ENCODE measurements around the gene TBC1D10B.

TBC1D10B gene

DNA sequence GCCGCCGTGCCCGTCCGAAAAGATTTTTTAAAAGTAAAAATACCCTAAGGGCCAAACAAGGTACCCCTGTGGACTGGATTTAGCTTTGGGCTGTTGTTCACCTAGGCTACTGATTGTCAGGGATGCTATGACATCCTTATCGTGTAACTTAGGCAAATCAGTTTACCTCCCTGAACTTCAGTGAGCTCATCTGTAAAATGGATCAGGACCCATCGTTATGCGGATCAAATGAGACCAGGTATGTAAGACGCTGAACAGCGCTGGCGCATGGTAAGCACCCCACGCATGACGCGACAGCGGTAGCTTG is 36.5 kb upstream of the TBC1D10B start:
- Histone ChIP-seq H2BK5ac (ENCODE audit: low read depth, low read length, poor library complexity, severe bottlenecking) (no peak overlapping the region), H2AFZ (ENCODE audit: low read depth, low read length) (peak overlapping the region; percentile 76), H2BK15ac (ENCODE audit: low read depth, poor library complexity, severe bottlenecking) (no peak overlapping the region), H2BK120ac (ENCODE audit: low read depth, low read length) (no peak overlapping the region), H2AK5ac (ENCODE audit: low read length, severe bottlenecking) (no peak overlapping the region), H3K27ac (ENCODE audit: low read length, poor library complexity, severe bottlenecking) (peak overlapping the region; percentile 1), H3K4me2 (ENCODE audit: low read length, poor library complexity, severe bottlenecking) (peak overlapping the region; percentile 72), H3K36me3 (ENCODE audit: control insufficient read depth in 1 of 2, insufficient read depth in 2 of 2, low read depth in 1 of 2, low read length in 2 of 2) (peaks cover 9 to 14% of the 10 kb centered on the region in 2 experiments), H2BK12ac (ENCODE audit: low read length in 2 of 2) (peak overlapping the region in 1 of 2 experiments; percentile 89), H4K91ac (ENCODE audit: low read length) (no peak overlapping the region), H3K23ac (ENCODE audit: low read length in 2 of 2) (no peak overlapping the region), H3K9me3 (ENCODE audit: control insufficient read depth, low read length) (no peaks in the 10 kb centered on the region), H3K4me3 (ENCODE audit: insufficient read depth in 1 of 2, low read depth in 1 of 2, low read length in 2 of 2) (peak overlapping the region in 1 of 2 experiments; percentile 90), H4K8ac (ENCODE audit: low read length) (peak overlapping the region; percentile 30), H3K4me1 (ENCODE audit: control insufficient read depth, insufficient read depth, low read depth, low read length) (peaks cover 13% of the 10 kb centered on the region), H3K14ac (ENCODE audit: low read length in 2 of 2) (peak overlapping the region in 1 of 2 experiments; percentile 30), H3K9ac (ENCODE audit: low read length) (peak overlapping the region; percentile 94), H3K4ac (ENCODE audit: low read depth in 1 of 2, low read length in 2 of 2) (peak overlapping the region in 1 of 2 experiments; percentile 13), H3K18ac (ENCODE audit: low read depth in 1 of 2, low read length in 2 of 2) (peak overlapping the region in 1 of 2 experiments; percentile 70), H3K79me1 (replicated peaks; ENCODE audit: low read length, poor library complexity, severe bottlenecking) (peaks cover 10% of the 10 kb centered on the region), H3K27me3 (ENCODE audit: control insufficient read depth in 1 of 2, insufficient read depth in 1 of 2, low read length in 2 of 2) (no peaks in the 10 kb centered on the region)
- DNase-seq = no peak
- 45% methylated on average over 14 of the region's 14 CpGs for WGBS

DNA sequence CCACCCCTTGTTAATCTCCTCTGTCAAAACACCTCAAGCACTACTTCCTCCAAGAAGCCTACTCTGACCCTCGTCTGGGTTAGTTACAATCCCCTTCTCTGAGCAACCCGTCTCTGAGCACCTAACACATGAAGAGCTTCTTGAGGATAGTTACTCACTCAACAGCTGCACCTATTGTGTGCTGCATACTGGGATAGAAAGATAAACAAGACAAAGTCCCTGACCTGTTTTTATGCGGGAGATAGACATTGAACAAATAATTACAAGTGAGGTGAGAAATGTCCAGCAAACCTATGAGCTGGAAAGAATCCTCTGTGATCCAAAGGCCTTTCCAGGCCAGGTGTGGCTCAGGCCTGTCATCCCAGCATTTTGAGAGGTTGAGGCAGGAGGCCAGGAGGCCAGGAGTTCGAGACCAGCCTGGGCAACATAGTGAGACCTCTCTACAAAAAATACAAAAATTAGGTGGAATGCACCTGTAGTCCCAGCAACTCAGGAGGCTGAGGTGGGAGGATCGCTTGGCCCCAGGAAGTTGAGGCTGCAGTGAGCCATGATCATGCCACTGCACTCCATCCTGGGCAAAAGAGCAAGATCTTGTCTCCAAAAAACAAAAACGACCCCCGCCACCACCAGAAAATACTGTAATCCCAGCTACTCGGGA is 31.6 kb upstream of the TBC1D10B start:
- Histone ChIP-seq H3K27ac (ENCODE audit: low read length, poor library complexity, severe bottlenecking) (no peak overlapping the region), H3K4me1 (ENCODE audit: control insufficient read depth, insufficient read depth, low read depth, low read length) (peaks cover 13% of the 10 kb centered on the region), H3K14ac (ENCODE audit: low read length in 2 of 2) (no peak overlapping the region), H3K9ac (ENCODE audit: low read length) (no peak overlapping the region), H2BK5ac (ENCODE audit: low read depth, low read length, poor library complexity, severe bottlenecking) (no peak overlapping the region), H3K18ac (ENCODE audit: low read depth in 1 of 2, low read length in 2 of 2) (no peak overlapping the region), H3K36me3 (ENCODE audit: control insufficient read depth in 1 of 2, insufficient read depth in 2 of 2, low read depth in 1 of 2, low read length in 2 of 2) (peaks cover 13 to 22% of the 10 kb centered on the region in 2 experiments), H3K4ac (ENCODE audit: low read depth in 1 of 2, low read length in 2 of 2) (no peak overlapping the region), H3K23ac (ENCODE audit: low read length in 2 of 2) (no peak overlapping the region), H4K8ac (ENCODE audit: low read length) (no peak overlapping the region), H3K27me3 (ENCODE audit: control insufficient read depth in 1 of 2, insufficient read depth in 1 of 2, low read length in 2 of 2) (no peaks in the 10 kb centered on the region), H3K4me2 (ENCODE audit: low read length, poor library complexity, severe bottlenecking) (no peak overlapping the region), H4K91ac (ENCODE audit: low read length) (no peak overlapping the region), H2AK5ac (ENCODE audit: low read length, severe bottlenecking) (peak overlapping the region; percentile 57), H2BK12ac (ENCODE audit: low read length in 2 of 2) (no peak overlapping the region), H3K9me3 (ENCODE audit: control insufficient read depth, low read length) (no peaks in the 10 kb centered on the region), H3K4me3 (ENCODE audit: insufficient read depth in 1 of 2, low read depth in 1 of 2, low read length in 2 of 2) (no peak overlapping the region), H2BK120ac (ENCODE audit: low read depth, low read length) (no peak overlapping the region), H2BK15ac (ENCODE audit: low read depth, poor library complexity, severe bottlenecking) (no peak overlapping the region), H3K79me1 (replicated peaks; ENCODE audit: low read length, poor library complexity, severe bottlenecking) (peaks cover 15% of the 10 kb centered on the region), H2AFZ (ENCODE audit: low read depth, low read length) (no peak overlapping the region)
- 85% methylated on average over 7 of the region's 8 CpGs for WGBS
- no peak for DNase-seq

DNA sequence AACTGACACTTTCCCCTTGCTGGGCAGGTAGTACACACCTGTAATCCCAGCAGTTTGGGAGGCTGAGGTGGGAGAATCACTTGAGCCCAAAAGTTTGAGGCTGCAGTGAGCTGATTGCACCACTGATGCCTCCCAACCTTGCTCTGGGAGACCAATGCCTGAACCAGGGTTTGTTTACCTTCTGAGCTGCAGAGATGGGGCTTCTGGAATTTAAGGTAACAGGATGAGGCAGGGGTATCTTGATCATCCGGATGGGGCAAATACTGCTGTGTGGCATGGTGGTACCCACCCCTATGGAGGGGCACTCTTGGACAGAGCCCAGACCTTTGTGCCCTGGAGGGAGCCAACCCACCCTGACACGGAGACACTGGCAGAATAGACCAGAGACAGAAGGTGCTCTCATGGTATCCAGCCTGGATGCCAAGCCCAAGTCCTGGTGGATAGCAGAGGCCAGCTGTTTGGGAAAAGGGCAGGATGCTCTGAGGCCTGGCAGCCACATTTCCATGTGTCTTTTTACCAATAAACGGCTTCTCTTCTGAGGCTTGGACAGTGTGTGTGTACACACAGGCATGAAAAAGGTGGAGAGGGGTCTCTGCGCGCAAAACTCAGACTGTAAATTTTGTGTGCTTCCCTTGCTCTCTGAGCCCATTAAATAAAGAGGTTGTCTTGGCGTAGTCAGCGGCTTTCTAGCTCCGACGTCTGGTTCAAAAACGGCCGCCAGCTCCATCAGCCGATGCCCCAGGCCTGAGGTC is 29.3 kb upstream of the TBC1D10B start:
- Histone ChIP-seq H2BK12ac (ENCODE audit: low read length in 2 of 2) (peak overlapping the region; percentile 65 to 73), H3K4me1 (ENCODE audit: control insufficient read depth, insufficient read depth, low read depth, low read length) (peaks cover 13% of the 10 kb centered on the region), H3K27ac (ENCODE audit: low read length, poor library complexity, severe bottlenecking) (peak overlapping the region; percentile 99), H2BK15ac (ENCODE audit: low read depth, poor library complexity, severe bottlenecking) (no peak overlapping the region), H3K9me3 (ENCODE audit: control insufficient read depth, low read length) (no peaks in the 10 kb centered on the region), H3K79me1 (replicated peaks; ENCODE audit: low read length, poor library complexity, severe bottlenecking) (peaks cover 15% of the 10 kb centered on the region), H4K8ac (ENCODE audit: low read length) (peak overlapping the region; percentile 91), H2BK5ac (ENCODE audit: low read depth, low read length, poor library complexity, severe bottlenecking) (peak overlapping the region; percentile 86), H3K4ac (ENCODE audit: low read depth in 1 of 2, low read length in 2 of 2) (peak overlapping the region; percentile 37 to 82), H3K27me3 (ENCODE audit: control insufficient read depth in 1 of 2, insufficient read depth in 1 of 2, low read length in 2 of 2) (no peaks in the 10 kb centered on the region), H3K18ac (ENCODE audit: low read depth in 1 of 2, low read length in 2 of 2) (peak overlapping the region; percentile 0 to 88), H2AFZ (ENCODE audit: low read depth, low read length) (peak overlapping the region; percentile 77), H3K9ac (ENCODE audit: low read length) (peak overlapping the region; percentile 93), H3K23ac (ENCODE audit: low read length in 2 of 2) (peak overlapping the region in 1 of 2 experiments; percentile 86), H3K4me3 (ENCODE audit: insufficient read depth in 1 of 2, low read depth in 1 of 2, low read length in 2 of 2) (peak overlapping the region; percentile 56 to 83), H3K4me2 (ENCODE audit: low read length, poor library complexity, severe bottlenecking) (peak overlapping the region; percentile 93), H2AK5ac (ENCODE audit: low read length, severe bottlenecking) (peak overlapping the region; percentile 7), H3K36me3 (ENCODE audit: control insufficient read depth in 1 of 2, insufficient read depth in 2 of 2, low read depth in 1 of 2, low read length in 2 of 2) (peaks cover 13 to 22% of the 10 kb centered on the region in 2 experiments), H3K14ac (ENCODE audit: low read length in 2 of 2) (peak overlapping the region in 1 of 2 experiments; percentile 83), H4K91ac (ENCODE audit: low read length) (peak overlapping the region; percentile 58), H2BK120ac (ENCODE audit: low read depth, low read length) (peak overlapping the region; percentile 87)
- no peak for DNase-seq
- 24% methylated on average over 12 of the region's 12 CpGs for WGBS

Measured in mesenchymal stem cell (in vitro differentiated cells and primary cell).